B cell (primary cell): ENCODE results near the gene AMIGO2. TPM values are rescaled to one million over a fixed set of nuclear protein-coding genes. Genes with fewer than 3 reads are reported as not detected.

Experiments used
- ATAC-seq: fragments of 200-7000 bp; cut with Tn5 transposase; one replicate; pipeline ENCODE4 v1.10.0; 2021; ENCODE audit warnings: low read depth, mild to moderate bottlenecking, moderate number of reproducible peaks, moderate library complexity
- CTCF ChIA-PET: fragments of 350-600 bp; sonication (Branson Sonifier 250); formaldehyde crosslinking; loops from one replicate; lab custom pipeline; 2021; ENCODE audit warnings: antibody characterized with exemption, inconsistent platforms; lab: Charles Lee
- POLR2A ChIA-PET: fragments of 350-600 bp; sonication (Branson Sonifier 250); formaldehyde crosslinking; loops from one replicate; lab custom pipeline; 2021; ENCODE audit warnings: antibody characterized with exemption; lab: Charles Lee
- DNase-seq: peaks from one replicate; pipeline ENCODE4 v3.0.0; 2013
- H2AFZ ChIP-seq: 2 replicates; pipeline ENCODE4 v1.6.1; 2012; ENCODE audit warnings: mild to moderate bottlenecking, low read depth, low read length; ENCODE audit not compliant: insufficient read depth, poor library complexity, severe bottlenecking
- H3K27ac ChIP-seq, 2 donors: 1 replicate in 1 of 2; 2 replicates in 1 of 2; pipeline ENCODE4 v1.5.1; 2012 to 2013; ENCODE audit warnings: low read length in 2 of 2, mild to moderate bottlenecking in 2 of 2, moderate library complexity in 1 of 2
- H3K27me3 ChIP-seq, 4 experiments: fragments of 200-600 bp in 1 of 4; sonication (generic) in 1 of 4; replicated peaks in 1 of 4; 1 replicate in 2 of 4; 2 replicates in 2 of 4; pipeline versions ENCODE4 v1.6.1 to v1.7.0; 2013 to 2016; ENCODE audit warnings: low read length in 3 of 4, mild to moderate bottlenecking in 2 of 4, mixed read lengths in 1 of 4, moderate library complexity in 1 of 4; ENCODE audit not compliant: insufficient read depth in 4 of 4, control insufficient read depth in 3 of 4; ENCODE audit errors: control extremely low read depth in 1 of 4
- H3K36me3 ChIP-seq, 2 experiments: replicated peaks in 1 of 2; 1 replicate in 1 of 2; 2 replicates in 1 of 2; pipeline versions ENCODE4 v1.6.1 to v1.7.1; 2013; ENCODE audit warnings: low read length in 1 of 2; ENCODE audit not compliant: insufficient read depth in 2 of 2, control insufficient read depth in 1 of 2; ENCODE audit errors: control extremely low read depth in 1 of 2, extremely low read depth in 1 of 2
- H3K4me1 ChIP-seq, 2 donors: fragments of 200-600 bp in 1 of 2; sonication (generic) in 1 of 2; 1 replicate in 1 of 2; 2 replicates in 1 of 2; pipeline versions ENCODE4 v1.5.1 to v1.6.1; 2013 to 2017; ENCODE audit warnings: low read length in 2 of 2; ENCODE audit not compliant: control insufficient read depth in 2 of 2, insufficient read depth in 2 of 2
- H3K4me2 ChIP-seq: replicated peaks from 2 replicates; pipeline ENCODE3; 2012; ENCODE audit warnings: mild to moderate bottlenecking, low read depth, low read length; ENCODE audit not compliant: poor library complexity, severe bottlenecking
- H3K4me3 ChIP-seq, 5 experiments: fragments of 200-600 bp in 1 of 5; sonication (generic) in 1 of 5; 1 replicate in 3 of 5; 2 replicates in 2 of 5; pipeline versions ENCODE4 v1.5.1 to v1.7.0; 2011 to 2016; ENCODE audit warnings: low read length in 4 of 5, mild to moderate bottlenecking in 4 of 5, low read depth in 2 of 5, control low read depth in 1 of 5, moderate library complexity in 1 of 5; ENCODE audit not compliant: insufficient read depth in 1 of 5; ENCODE audit errors: control extremely low read depth in 1 of 5, extremely low read depth in 1 of 5
- H3K79me2 ChIP-seq: fragments of 200-600 bp; sonication (generic); one replicate; pipeline ENCODE4 v1.6.0; 2016; ENCODE audit warnings: low read length; ENCODE audit not compliant: control insufficient read depth, insufficient read depth
- H3K9ac ChIP-seq: fragments of 200-600 bp; sonication (generic); 2 replicates; pipeline ENCODE4 v1.6.1; 2017; ENCODE audit warnings: mild to moderate bottlenecking, low read length, moderate library complexity
- H3K9me3 ChIP-seq, 3 donors: one replicate each; pipeline versions ENCODE4 v1.6.1 to v1.7.1; 2013; ENCODE audit warnings: low read length in 2 of 3; ENCODE audit not compliant: control insufficient read depth in 2 of 3, insufficient read depth in 1 of 3; ENCODE audit errors: control extremely low read depth in 1 of 3
- H4K20me1 ChIP-seq: 2 replicates; pipeline ENCODE4 v1.6.0; 2012; ENCODE audit warnings: mild to moderate bottlenecking, low read length; ENCODE audit not compliant: insufficient read depth, control insufficient read depth, poor library complexity, severe bottlenecking
- H3K27ac Mint-ChIP-seq: one replicate; pipeline ENCODE4 v1.8.0; 2021; ENCODE audit warnings: mixed read lengths
- H3K27me3 Mint-ChIP-seq: one replicate; pipeline ENCODE4 v1.8.0; 2021; ENCODE audit warnings: mixed read lengths
- H3K4me1 Mint-ChIP-seq: one replicate; pipeline ENCODE4 v1.8.0; 2021; ENCODE audit warnings: mixed read lengths
- H3K4me3 Mint-ChIP-seq: one replicate; pipeline ENCODE4 v1.8.0; 2021; ENCODE audit warnings: mixed read lengths
- H3K9me3 Mint-ChIP-seq: one replicate; pipeline ENCODE4 v1.8.0; 2022; ENCODE audit warnings: mixed read lengths; ENCODE audit not compliant: insufficient read depth
- CTCF ChIP-seq: fragments of 200-600 bp; IDR thresholded peaks from one replicate; pipeline ENCODE4 v1.8.0; 2022; ENCODE audit warnings: antibody characterized with exemption, mild to moderate bottlenecking
- EZH2 ChIP-seq: IDR thresholded peaks from 2 replicates; pipeline ENCODE4 v1.6.1; 2012; ENCODE audit warnings: borderline replicate concordance, low read depth, mild to moderate bottlenecking, moderate library complexity, low read length; ENCODE audit not compliant: insufficient read depth, poor library complexity, severe bottlenecking
- WGBS: methylation state at CpG from one replicate; pipeline ENCODE4 v1.1.5; 2013; ENCODE audit warnings: missing lambda C conversion rate; ENCODE audit not compliant: insufficient coverage; 5-methylcytosine and 5-hydroxymethylcytosine counted together
- intact Hi-C: fragments of 100-400 bp; cut with micrococcal nuclease; formaldehyde crosslinking; loops from one replicate; pipeline ENCODE4 v1.10.0; 2022
- polyA plus RNA-seq: library from polyadenylated mRNA; depleted of rRNA; stranded (reverse); fragments of >200 nt; gene quantifications from 2 replicates; pipeline ENCODE4 v1.2.3, GENCODE V29; 2012
- total RNA-seq, 2 donors: library from RNA; stranded (reverse); fragments of 120-200 nt in 1 of 2; gene quantifications; 1 replicate in 1 of 2; 2 replicates in 1 of 2; pipeline versions ENCODE4 v1.2.3 to v1.2.4, GENCODE V29; 2013 to 2022

Gene AMIGO2
- total and polyA plus RNA-seq, 2 donors (not counting 1 experiment from before 2014, with no cell fraction given), result 10.4 to 11.8 TPM

- H3K4me2 ChIP-seq, result no peak overlapping the region
- no peak overlapping the region for H2AFZ ChIP-seq
- H3K9me3 Mint-ChIP-seq, result no peaks in the 10 kb centered on the region
- intact Hi-C loops, result no loop called here
- ChIA-PET CTCF (interaction anchor here (1.1 kb wide), 1 partner anchor 369 kb away, joined by 4 read pairs; no protein-coding TSS in a partner anchor), POLR2A (no interaction called here)
- ATAC-seq (no peak), DNase-seq (no peak)
- H3K4me3 Mint-ChIP-seq, result no peak overlapping the region
- no peaks in the 10 kb centered on the region for H3K79me2 ChIP-seq
- no peaks in the 10 kb centered on the region for H3K27me3 Mint-ChIP-seq
- H3K9ac ChIP-seq, result no peak overlapping the region
- H3K4me1 ChIP-seq, result no peaks in the 10 kb centered on the region
- H3K4me1 Mint-ChIP-seq, result peaks cover 3% of the 10 kb centered on the region
- no peak overlapping the region for H3K4me3 ChIP-seq
- H3K27ac ChIP-seq, result no peak overlapping the region
- no CpG with 5 or more reads among the region's 1 CpG for WGBS
- H3K27me3 ChIP-seq, result no peaks in the 10 kb centered on the region
- no peaks in the 10 kb centered on the region for H3K9me3 ChIP-seq
- no peak for TF ChIP-seq EZH2
- TF ChIP-seq CTCF, result no peak
- H4K20me1 ChIP-seq, result no peaks in the 10 kb centered on the region
- no peak overlapping the region for H3K27ac Mint-ChIP-seq
- no peaks in the 10 kb centered on the region for H3K36me3 ChIP-seq
These were observed 40.0 kb downstream of the AMIGO2 start for GRCh38 chr12:47039756-47040155.

GRCh38 chr12:47039079-47039478 is 40.7 kb downstream of the AMIGO2 start:
- no peak overlapping the region for H3K4me3 Mint-ChIP-seq
- Histone ChIP-seq H3K9ac (no peak overlapping the region), H3K27ac (no peak overlapping the region), H4K20me1 (no peaks in the 10 kb centered on the region), H3K4me1 (no peaks in the 10 kb centered on the region), H3K79me2 (no peaks in the 10 kb centered on the region), H3K27me3 (no peaks in the 10 kb centered on the region), H3K4me2 (no peak overlapping the region), H2AFZ (no peak overlapping the region), H3K9me3 (no peaks in the 10 kb centered on the region), H3K4me3 (no peak overlapping the region), H3K36me3 (no peaks in the 10 kb centered on the region)
- TF ChIP-seq CTCF (no peak), EZH2 (no peak)
- no peaks in the 10 kb centered on the region for H3K27me3 Mint-ChIP-seq
- peaks cover 3% of the 10 kb centered on the region for H3K4me1 Mint-ChIP-seq
- DNase-seq, result no peak
- intact Hi-C loops, result no loop called here
- POLR2A ChIA-PET, result no interaction called here
- no CpG with 5 or more reads among the region's 2 CpGs for WGBS
- no peak for ATAC-seq
- no peaks in the 10 kb centered on the region for H3K9me3 Mint-ChIP-seq
- CTCF ChIA-PET, result interaction anchor here (2.6 kb wide), 1 partner anchor 359 kb away, joined by 8 read pairs; no protein-coding TSS in a partner anchor
- no peak overlapping the region for H3K27ac Mint-ChIP-seq
